CD4-positive, alpha-beta memory T cell (primary cell): ENCODE measurements around the gene HOXC4. TPM values are rescaled to one million over a fixed set of nuclear protein-coding genes. Genes with fewer than 3 reads are reported as not detected.
"Not testable (repeated sequence)": the region's sequence is repeated elsewhere in the genome, so short reads cannot be mapped to it uniquely, and the experiment has no call there.

Experiments
- CTCF ChIA-PET: fragments of 350-600 bp; sonication (Branson Sonifier 250); formaldehyde crosslinking; loops from one replicate; lab custom pipeline; 2021; ENCODE audit warnings: inconsistent platforms; ENCODE audit not compliant: partially characterized antibody; lab: Charles Lee
- POLR2A ChIA-PET: fragments of 350-600 bp; sonication (Branson Sonifier 250); formaldehyde crosslinking; loops from one replicate; lab custom pipeline; 2021; ENCODE audit not compliant: partially characterized antibody; lab: Charles Lee
- DNase-seq, 5 donors: peaks; one replicate each; pipeline versions ENCODE4 v3.0.0 to v3.0.0-alpha.2; 2020 to 2022; ENCODE audit warnings: mixed read lengths in 1 of 5
- H3K27ac ChIP-seq: one replicate; pipeline ENCODE4 v1.7.0; 2013; ENCODE audit warnings: low read depth, low read length
- H3K27me3 ChIP-seq: 2 replicates; pipeline ENCODE4 v1.7.0; 2013; ENCODE audit warnings: mild to moderate bottlenecking, low read length, moderate library complexity; ENCODE audit not compliant: insufficient read depth
- H3K36me3 ChIP-seq: 2 replicates; pipeline ENCODE4 v1.7.0; 2013; ENCODE audit warnings: mild to moderate bottlenecking, low read length, moderate library complexity; ENCODE audit not compliant: insufficient read depth
- H3K4me1 ChIP-seq: 2 replicates; pipeline ENCODE4 v1.7.0; 2013; ENCODE audit warnings: mild to moderate bottlenecking, low read length, moderate library complexity; ENCODE audit not compliant: insufficient read depth
- H3K4me3 ChIP-seq, 2 donors: one replicate each; pipeline ENCODE4 v1.7.0; 2013; ENCODE audit warnings: low read length in 2 of 2, mild to moderate bottlenecking in 1 of 2
- H3K9me3 ChIP-seq, 2 donors: one replicate each; pipeline ENCODE4 v1.7.0; 2013; ENCODE audit warnings: low read length in 2 of 2, control low read depth in 1 of 2; ENCODE audit not compliant: control insufficient read depth in 1 of 2
- H3K27ac Mint-ChIP-seq, 7 donors: one replicate each; pipeline ENCODE4 v1.8.0; 2020 to 2021; ENCODE audit warnings: mixed read lengths in 7 of 7, mild to moderate bottlenecking in 6 of 7, inconsistent platforms in 3 of 7, moderate library complexity in 3 of 7
- H3K27me3 Mint-ChIP-seq, 2 donors: one replicate each; pipeline ENCODE4 v1.8.0; 2020 to 2021; ENCODE audit warnings: mixed read lengths in 2 of 2
- H3K36me3 Mint-ChIP-seq, 2 donors: one replicate each; pipeline ENCODE4 v1.8.0; 2020 to 2021; ENCODE audit warnings: mixed read lengths in 2 of 2, inconsistent platforms in 1 of 2, mild to moderate bottlenecking in 1 of 2
- H3K4me1 Mint-ChIP-seq, 4 donors: one replicate each; pipeline ENCODE4 v1.8.0; 2020 to 2021; ENCODE audit warnings: mixed read lengths in 4 of 4, mild to moderate bottlenecking in 1 of 4
- H3K4me3 Mint-ChIP-seq, 8 donors: one replicate each; pipeline ENCODE4 v1.8.0; 2020 to 2021; ENCODE audit warnings: mixed read lengths in 8 of 8, mild to moderate bottlenecking in 7 of 8, moderate library complexity in 6 of 8, inconsistent platforms in 3 of 8
- H3K9me3 Mint-ChIP-seq, 8 donors: one replicate each; pipeline ENCODE4 v1.8.0; 2020 to 2021; ENCODE audit warnings: mixed read lengths in 8 of 8, mild to moderate bottlenecking in 5 of 8, inconsistent platforms in 3 of 8, moderate library complexity in 1 of 8
- intact Hi-C: fragments of 100-400 bp; cut with micrococcal nuclease; formaldehyde crosslinking; loops from one replicate; pipeline ENCODE4 v1.15.1; 2023
- polyA plus RNA-seq, 2 donors: library from polyadenylated mRNA; unstranded; fragments of 300-500 nt; fragmentation: Illumina TruSeq; gene quantifications; one replicate each; pipeline ENCODE4 v1.2.3, GENCODE V29; 2021
- total RNA-seq, 2 experiments: library from RNA; stranded (reverse); gene quantifications; one replicate each; pipeline ENCODE4 v1.2.3, GENCODE V29; 2021

Gene HOXC4
- total and polyA plus RNA-seq, 4 experiments from 2014 or later: not detected

DNA sequence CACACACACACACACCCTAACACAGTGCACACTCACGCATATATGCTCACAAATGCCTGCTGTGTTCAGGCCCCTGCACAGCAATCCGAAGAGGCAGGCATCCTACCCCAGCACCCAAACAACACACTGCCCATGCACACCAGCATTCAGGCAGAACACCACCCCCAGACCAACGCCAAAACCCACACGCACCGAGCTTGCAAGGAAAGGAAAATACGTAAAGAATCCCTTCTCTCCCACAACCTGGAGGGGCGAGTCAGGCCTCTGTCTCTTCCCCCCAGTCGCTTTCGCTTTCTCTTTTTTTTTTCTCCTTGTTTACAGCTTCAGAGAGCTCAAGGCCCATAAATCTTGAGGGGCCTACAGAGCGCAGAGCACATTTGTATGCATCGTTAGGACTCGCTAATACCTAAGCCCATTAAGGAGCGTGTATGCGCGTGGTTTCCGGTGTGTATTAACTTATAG lies 27.4 kb downstream of the HOXC4 start:
- H3K27me3 ChIP-seq, CTCF ChIA-PET, POLR2A ChIA-PET, H3K4me3 ChIP-seq, H3K9me3 Mint-ChIP-seq, intact Hi-C loops, H3K36me3 ChIP-seq, H3K9me3 ChIP-seq, H3K36me3 Mint-ChIP-seq: not testable (repeated sequence)
- peak overlapping the region; percentile 21 for H3K27ac ChIP-seq
- Mint-ChIP-seq H3K27me3 (peaks cover 3 to 11% of the 10 kb centered on the region in 2 donors), H3K4me3 (peak overlapping the region; percentile 75 to 90 (median 83)), H3K27ac (peak overlapping the region; percentile 55 to 95 (median 91)), H3K4me1 (peaks cover 14 to 40% (median 23%) of the 10 kb centered on the region in 4 donors)
- peak; percentile 31 to 46 (median 37) for DNase-seq
- H3K4me1 ChIP-seq: peaks cover 10% of the 10 kb centered on the region

DNA sequence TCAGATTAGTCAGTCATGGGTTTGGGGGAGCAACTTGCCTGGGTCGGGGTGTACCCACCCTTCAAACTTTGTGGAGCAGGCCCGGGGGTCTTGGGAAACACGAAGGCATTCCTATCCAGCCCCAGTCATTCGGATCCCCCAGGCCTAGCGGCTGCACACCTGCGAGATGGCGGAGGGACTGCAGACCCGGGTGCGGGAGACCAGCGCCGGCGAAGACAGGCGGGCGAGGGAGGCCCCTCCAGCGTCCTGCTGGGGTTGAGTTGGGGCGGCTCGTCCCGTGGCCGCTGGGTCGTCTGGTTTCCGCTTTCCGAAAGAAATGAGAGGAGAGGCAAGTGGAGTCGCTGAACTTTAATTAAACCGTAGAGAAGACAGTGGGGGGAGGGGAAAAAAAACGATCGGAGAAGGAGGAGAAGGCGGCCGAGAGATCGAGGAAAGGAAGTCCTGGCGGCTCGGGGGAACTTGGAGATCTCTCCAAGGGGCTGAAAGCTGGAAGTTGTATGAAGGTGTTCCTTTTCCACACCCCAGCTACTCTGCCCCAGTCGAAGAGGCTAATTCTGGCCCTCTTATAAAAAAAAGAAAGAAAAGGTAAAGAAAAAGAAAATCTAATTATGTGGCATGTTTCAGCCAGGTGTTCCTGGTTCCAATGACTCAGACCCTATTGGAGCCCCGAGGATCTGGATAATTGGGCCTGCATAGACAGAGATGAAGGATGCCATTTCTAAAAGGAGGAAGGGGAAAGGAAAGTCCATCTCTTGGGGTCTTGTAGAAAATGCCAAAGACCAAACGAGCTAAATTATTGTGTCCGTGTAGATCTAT lies 28.2 kb downstream of the HOXC4 start:
- Histone ChIP-seq H3K4me1 (peaks cover 10% of the 10 kb centered on the region), H3K27ac (peak overlapping the region; percentile 21)
- CTCF ChIA-PET, H3K36me3 Mint-ChIP-seq, H3K9me3 ChIP-seq, H3K4me3 ChIP-seq, intact Hi-C loops, H3K36me3 ChIP-seq, H3K9me3 Mint-ChIP-seq, POLR2A ChIA-PET, H3K27me3 ChIP-seq: not testable (repeated sequence)
- DNase-seq: peak in 4 of 5 donors; percentile 16 to 30 (median 21)
- Mint-ChIP-seq H3K27me3 (peaks cover 3 to 16% of the 10 kb centered on the region in 2 donors), H3K4me3 (peak overlapping the region; percentile 75 to 90 (median 83)), H3K27ac (peak overlapping the region; percentile 55 to 91 (median 88)), H3K4me1 (peaks cover 14 to 40% (median 23%) of the 10 kb centered on the region in 4 donors)

DNA sequence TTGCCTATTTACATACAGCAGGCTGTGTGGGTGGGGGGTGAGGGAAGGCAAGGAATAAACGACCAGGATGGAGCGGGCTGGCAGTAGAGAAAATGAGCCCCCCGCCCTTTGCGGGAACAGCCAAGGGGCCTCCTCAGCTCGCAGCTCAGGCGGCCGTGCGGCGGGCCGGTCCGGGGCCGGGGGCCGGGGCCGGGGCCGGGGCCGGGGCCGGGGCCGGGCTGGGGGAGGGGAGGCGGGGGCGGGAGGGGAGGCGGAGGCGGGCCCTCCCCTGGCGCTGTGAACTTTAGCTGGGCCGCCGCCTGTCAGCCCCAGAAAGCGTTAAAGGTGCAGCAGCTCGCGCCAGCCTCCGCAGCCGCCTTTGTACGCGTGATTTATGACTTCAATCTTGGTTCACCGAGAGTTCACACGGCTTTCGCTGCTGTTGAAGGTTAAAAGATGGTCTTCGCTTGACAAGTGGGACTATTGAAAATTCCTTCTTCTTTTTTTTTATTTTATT lies 28.8 kb downstream of the HOXC4 start:
- intact Hi-C loops: no loop called here
- Histone ChIP-seq H3K27ac (no peak overlapping the region), H3K36me3 (no peaks in the 10 kb centered on the region), H3K4me3 (no peak overlapping the region), H3K9me3 (no peaks in the 10 kb centered on the region), H3K27me3 (no peaks in the 10 kb centered on the region), H3K4me1 (peaks cover 10% of the 10 kb centered on the region)
- H3K36me3 Mint-ChIP-seq: no peaks in the 10 kb centered on the region
- H3K4me1 Mint-ChIP-seq: peaks cover 14 to 40% (median 23%) of the 10 kb centered on the region in 4 donors
- peak overlapping the region in 6 of 7 donors; percentile 55 to 91 (median 89) for H3K27ac Mint-ChIP-seq
- POLR2A ChIA-PET: no interaction called here
- peak overlapping the region; percentile 75 to 90 (median 84) for H3K4me3 Mint-ChIP-seq
- H3K27me3 Mint-ChIP-seq: peaks cover 4 to 16% of the 10 kb centered on the region in 2 donors
- no peaks in the 10 kb centered on the region for H3K9me3 Mint-ChIP-seq
- peak; percentile 22 to 59 (median 36) for DNase-seq
- CTCF ChIA-PET: no interaction called here

DNA sequence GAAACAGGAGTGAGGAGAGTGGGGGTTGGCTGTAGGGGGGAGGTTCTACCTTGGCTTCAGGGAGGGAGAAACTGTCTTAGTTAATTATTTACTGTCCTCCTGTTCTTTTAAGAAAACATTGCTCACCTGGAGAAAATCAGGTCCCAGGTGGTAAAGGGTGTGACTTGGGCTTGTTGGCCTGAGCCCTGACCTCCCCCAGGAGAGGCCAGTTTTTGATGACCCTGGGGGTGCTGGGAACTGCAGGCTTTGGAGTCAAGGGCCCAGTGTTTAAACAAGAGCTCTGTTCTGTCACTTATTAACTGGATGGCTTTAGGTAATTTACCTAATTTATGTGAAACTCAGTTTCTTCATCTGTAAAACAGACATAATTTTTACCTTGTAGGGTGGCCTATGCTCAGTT lies 34.4 kb downstream of the HOXC4 start:
- H3K36me3 ChIP-seq, H3K4me1 ChIP-seq, H3K27ac Mint-ChIP-seq, H3K27ac ChIP-seq, CTCF ChIA-PET, H3K9me3 Mint-ChIP-seq, H3K4me3 Mint-ChIP-seq, intact Hi-C loops, H3K9me3 ChIP-seq, H3K4me3 ChIP-seq, DNase-seq, H3K27me3 ChIP-seq, H3K36me3 Mint-ChIP-seq, POLR2A ChIA-PET: not testable (repeated sequence)
- peaks cover under 1 to 16% (median 9%) of the 10 kb centered on the region in 4 donors for H3K4me1 Mint-ChIP-seq
- H3K27me3 Mint-ChIP-seq: peaks cover 24 to 45% of the 10 kb centered on the region in 2 donors

DNA sequence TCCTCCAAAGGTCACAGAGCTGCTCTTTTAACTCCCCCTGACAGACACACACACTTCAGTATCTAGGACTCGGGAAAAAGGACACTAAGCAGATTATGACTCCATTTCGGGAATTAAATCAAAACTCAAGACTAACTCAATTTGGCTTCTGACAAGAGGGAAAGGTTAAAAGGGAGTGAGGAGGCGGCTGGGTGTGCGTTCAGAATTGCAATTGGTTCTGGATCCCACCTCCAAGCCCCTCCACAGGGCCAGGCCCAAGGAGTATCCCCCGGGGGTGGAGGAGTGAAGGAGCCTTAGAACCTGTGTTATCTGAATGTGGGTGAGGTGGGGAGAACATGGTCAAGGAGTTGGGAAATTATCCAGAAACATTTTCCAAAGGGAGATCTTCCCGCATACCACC lies 35.8 kb downstream of the HOXC4 start:
- H3K4me1 Mint-ChIP-seq, H3K4me3 ChIP-seq, H3K27me3 ChIP-seq, H3K9me3 ChIP-seq, H3K36me3 Mint-ChIP-seq, POLR2A ChIA-PET, intact Hi-C loops, H3K27ac Mint-ChIP-seq, H3K36me3 ChIP-seq, H3K9me3 Mint-ChIP-seq, CTCF ChIA-PET, H3K27ac ChIP-seq, DNase-seq, H3K4me1 ChIP-seq: not testable (repeated sequence)
- Mint-ChIP-seq H3K4me3 (peak overlapping the region in 1 of 8 donors; percentile 13), H3K27me3 (peaks cover 26 to 54% of the 10 kb centered on the region in 2 donors)

DNA sequence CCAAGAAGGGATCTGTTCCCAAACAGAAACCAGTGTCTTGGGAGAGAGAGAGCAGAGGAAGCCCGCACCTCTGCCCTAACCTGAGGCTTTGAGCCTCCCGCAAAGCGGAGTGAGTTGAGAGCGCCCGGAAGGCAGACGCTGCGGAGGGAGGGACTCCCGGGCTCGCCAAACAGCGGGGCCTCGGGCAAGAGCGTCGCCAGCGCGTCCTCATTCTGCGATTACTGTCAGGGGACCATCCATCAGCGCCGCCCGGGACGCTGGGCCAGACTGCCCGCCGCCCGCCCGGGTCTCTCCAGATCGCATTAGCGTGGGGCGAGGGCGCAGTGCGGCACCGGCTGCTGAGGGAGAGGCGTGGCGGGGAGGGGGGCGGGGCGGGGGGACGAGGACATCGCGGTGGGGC lies 36.7 kb downstream of the HOXC4 start:
- peak overlapping the region in 7 of 8 donors; percentile 57 to 78 (median 63) for H3K4me3 Mint-ChIP-seq
- H3K9me3 Mint-ChIP-seq, H3K27me3 ChIP-seq, CTCF ChIA-PET, POLR2A ChIA-PET, H3K36me3 ChIP-seq, intact Hi-C loops, H3K4me1 ChIP-seq, H3K9me3 ChIP-seq, H3K4me1 Mint-ChIP-seq, H3K27ac ChIP-seq, H3K27ac Mint-ChIP-seq, H3K4me3 ChIP-seq, H3K36me3 Mint-ChIP-seq: not testable (repeated sequence)
- DNase-seq: peak in 2 of 5 donors; percentile 2 to 5
- peaks cover 26 to 53% of the 10 kb centered on the region in 2 donors for H3K27me3 Mint-ChIP-seq

DNA sequence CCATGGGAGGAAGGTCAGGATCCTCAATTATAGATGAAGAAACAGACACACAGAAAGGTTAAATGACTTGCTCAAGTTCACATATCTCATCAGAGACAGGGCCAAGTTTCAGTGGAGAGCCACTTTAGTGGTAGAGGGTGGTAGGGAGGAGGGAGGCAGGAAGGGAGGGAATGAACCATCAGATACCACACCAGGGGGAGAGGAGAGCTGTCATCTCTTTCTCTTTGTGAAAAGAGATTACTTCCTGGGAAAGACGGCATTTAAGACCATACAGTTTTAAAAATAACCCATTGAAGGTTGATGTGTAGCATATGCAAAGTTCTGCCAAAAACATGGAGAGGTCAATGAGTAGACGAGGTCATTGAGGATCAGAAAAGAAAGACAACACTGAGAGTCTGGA lies 39.3 kb downstream of the HOXC4 start:
- CTCF ChIA-PET, H3K9me3 Mint-ChIP-seq, H3K4me1 Mint-ChIP-seq, H3K36me3 ChIP-seq, H3K4me3 ChIP-seq, DNase-seq, H3K27me3 ChIP-seq, intact Hi-C loops, H3K27ac ChIP-seq, H3K4me3 Mint-ChIP-seq, H3K4me1 ChIP-seq, H3K36me3 Mint-ChIP-seq, H3K9me3 ChIP-seq, H3K27ac Mint-ChIP-seq, POLR2A ChIA-PET: not testable (repeated sequence)
- H3K27me3 Mint-ChIP-seq: peaks cover 27 to 60% of the 10 kb centered on the region in 2 donors
